Activated gamma-delta T cell (primary cell): ENCODE results near the gene NAV1.
"Not testable (repeated sequence)": the region's sequence is repeated elsewhere in the genome, so short reads cannot be mapped to it uniquely, and the experiment has no call there.

ENCODE experiments used
- DNase-seq: peaks from one replicate; lab custom pipeline; 2025; lab: John Stamatoyannopoulos, UW
- total RNA-seq, 2 donors: gene quantifications; one replicate each; lab custom pipeline; 2026; lab: John Stamatoyannopoulos, UW

Gene NAV1
- 5.3 to 8.1 reads per million in 2 donors for total RNA-seq

GRCh38 chr1:201538612-201539551, at the start of gene NAV1:
Gene NAV1 (plus strand): TSS chr1:201539127. CDS start chr1:201622885, 83,758 bp downstream.
- no peak for DNase-seq

GRCh38 chr1:201489643-201490261, 49.2 kb upstream of the NAV1 start:
- no peak for DNase-seq

GRCh38 chr1:201490708-201491131, 48.2 kb upstream of the NAV1 start:
- DNase-seq: no peak

- no peak for DNase-seq
Measured at GRCh38 chr1:201491896-201492511, 46.9 kb upstream of the NAV1 start.

GRCh38 chr1:201493026-201493656, 45.8 kb upstream of the NAV1 start:
- DNase-seq: not testable (repeated sequence)

GRCh38 chr1:201493757-201494617, 44.9 kb upstream of the NAV1 start:
- DNase-seq: no peak

- DNase-seq: no peak
Measured at GRCh38 chr1:201495551-201496295, 43.2 kb upstream of the NAV1 start.

GRCh38 chr1:201496296-201496690, 42.6 kb upstream of the NAV1 start:
- DNase-seq: no peak

GRCh38 chr1:201497935-201498509, 40.9 kb upstream of the NAV1 start:
- DNase-seq: no peak

GRCh38 chr1:201498621-201499020, 40.3 kb upstream of the NAV1 start:
- DNase-seq: no peak

GRCh38 chr1:201499191-201499590, 39.7 kb upstream of the NAV1 start:
- DNase-seq: no peak

- DNase-seq: no peak
Measured at GRCh38 chr1:201499795-201500669, 38.9 kb upstream of the NAV1 start.

GRCh38 chr1:201500670-201501120, 38.2 kb upstream of the NAV1 start:
- DNase-seq: no peak

GRCh38 chr1:201501144-201501543, 37.8 kb upstream of the NAV1 start:
- no peak for DNase-seq

- no peak for DNase-seq
Measured at GRCh38 chr1:201501812-201502510, 37.0 kb upstream of the NAV1 start.

GRCh38 chr1:201502511-201502857, 36.4 kb upstream of the NAV1 start:
- DNase-seq: no peak

GRCh38 chr1:201503397-201504176, 35.3 kb upstream of the NAV1 start:
- no peak for DNase-seq
